Activated CD4-positive, CD25-positive, alpha-beta regulatory T cell (primary cell): Measurements from ENCODE around the gene DHX36.

Experiments used
- DNase-seq, 4 experiments: peaks; one replicate each; lab custom pipeline; 2025; lab: John Stamatoyannopoulos, UW

DHX36 gene, protein sequence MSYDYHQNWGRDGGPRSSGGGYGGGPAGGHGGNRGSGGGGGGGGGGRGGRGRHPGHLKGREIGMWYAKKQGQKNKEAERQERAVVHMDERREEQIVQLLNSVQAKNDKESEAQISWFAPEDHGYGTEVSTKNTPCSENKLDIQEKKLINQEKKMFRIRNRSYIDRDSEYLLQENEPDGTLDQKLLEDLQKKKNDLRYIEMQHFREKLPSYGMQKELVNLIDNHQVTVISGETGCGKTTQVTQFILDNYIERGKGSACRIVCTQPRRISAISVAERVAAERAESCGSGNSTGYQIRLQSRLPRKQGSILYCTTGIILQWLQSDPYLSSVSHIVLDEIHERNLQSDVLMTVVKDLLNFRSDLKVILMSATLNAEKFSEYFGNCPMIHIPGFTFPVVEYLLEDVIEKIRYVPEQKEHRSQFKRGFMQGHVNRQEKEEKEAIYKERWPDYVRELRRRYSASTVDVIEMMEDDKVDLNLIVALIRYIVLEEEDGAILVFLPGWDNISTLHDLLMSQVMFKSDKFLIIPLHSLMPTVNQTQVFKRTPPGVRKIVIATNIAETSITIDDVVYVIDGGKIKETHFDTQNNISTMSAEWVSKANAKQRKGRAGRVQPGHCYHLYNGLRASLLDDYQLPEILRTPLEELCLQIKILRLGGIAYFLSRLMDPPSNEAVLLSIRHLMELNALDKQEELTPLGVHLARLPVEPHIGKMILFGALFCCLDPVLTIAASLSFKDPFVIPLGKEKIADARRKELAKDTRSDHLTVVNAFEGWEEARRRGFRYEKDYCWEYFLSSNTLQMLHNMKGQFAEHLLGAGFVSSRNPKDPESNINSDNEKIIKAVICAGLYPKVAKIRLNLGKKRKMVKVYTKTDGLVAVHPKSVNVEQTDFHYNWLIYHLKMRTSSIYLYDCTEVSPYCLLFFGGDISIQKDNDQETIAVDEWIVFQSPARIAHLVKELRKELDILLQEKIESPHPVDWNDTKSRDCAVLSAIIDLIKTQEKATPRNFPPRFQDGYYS

DNA sequence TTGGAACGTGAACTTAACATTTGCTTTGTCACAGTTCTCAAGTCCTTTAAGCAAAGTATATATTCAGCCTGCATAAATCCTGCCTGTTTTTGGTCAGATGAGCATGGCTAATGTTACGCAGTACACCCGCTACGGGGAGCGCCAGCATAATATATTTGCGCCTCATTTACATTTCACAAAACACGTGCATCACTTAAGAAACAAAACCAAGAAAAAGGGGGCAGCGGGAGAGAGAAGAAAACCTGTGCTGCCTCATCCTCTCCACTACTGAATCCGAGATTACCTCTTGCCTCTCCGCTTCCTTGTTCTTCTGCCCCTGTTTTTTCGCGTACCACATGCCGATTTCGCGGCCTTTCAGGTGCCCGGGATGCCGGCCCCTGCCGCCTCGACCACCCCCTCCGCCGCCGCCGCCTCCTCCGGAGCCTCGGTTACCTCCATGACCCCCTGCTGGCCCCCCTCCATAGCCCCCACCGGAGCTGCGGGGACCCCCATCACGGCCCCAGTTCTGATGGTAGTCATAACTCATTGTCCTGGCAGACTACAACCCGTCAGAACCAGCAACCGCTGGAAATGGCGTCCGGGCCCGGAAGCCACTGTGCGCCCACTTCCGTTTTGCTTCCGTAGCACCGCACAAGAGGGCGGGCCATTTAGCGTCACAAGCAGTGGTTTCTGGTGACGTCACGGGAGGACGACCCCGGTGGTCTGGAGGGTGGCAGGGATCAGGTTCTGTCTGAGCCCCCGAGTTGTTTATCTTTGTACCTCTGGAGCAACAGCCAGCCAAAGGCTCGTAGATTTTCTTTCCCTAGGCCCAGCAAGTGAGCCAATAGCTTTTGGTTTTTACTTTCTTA is at the start of gene DHX36:
DHX36 (minus strand) TSS at position 597 of the 848 bp plus-strand sequence; CDS start at position 526, 71 bp downstream.
- DNase-seq = peak; percentile 67 to 80 (median 76)

- no peak for DNase-seq
Measured at GRCh38 chr3:154367221-154367620, 42.9 kb upstream of the DHX36 start.

DNA sequence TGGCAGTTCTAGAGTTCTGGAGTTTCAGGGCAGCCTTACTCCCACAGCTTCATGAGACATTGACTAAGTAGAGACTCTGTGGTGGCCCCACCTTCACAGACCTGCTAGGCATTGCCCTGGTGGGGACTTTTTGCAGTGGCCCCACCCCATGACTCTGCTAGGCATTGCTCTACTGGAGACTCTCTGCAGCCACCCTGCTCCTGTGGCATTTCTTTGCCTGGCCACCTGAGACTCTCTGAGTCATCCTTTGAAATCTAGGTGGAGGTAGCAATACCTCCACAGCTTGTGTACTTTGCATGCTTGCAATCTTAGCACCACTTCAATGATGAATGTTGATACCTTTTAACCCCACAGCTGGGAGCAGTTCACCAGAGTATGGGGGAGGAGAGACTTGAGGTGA is 40.6 kb upstream of the DHX36 start:
- DNase-seq = no peak

- DNase-seq = no peak
Measured at GRCh38 chr3:154361099-154361498, 36.8 kb upstream of the DHX36 start.

GRCh38 chr3:154356009-154356408 is 31.7 kb upstream of the DHX36 start:
- DNase-seq = no peak

DNA sequence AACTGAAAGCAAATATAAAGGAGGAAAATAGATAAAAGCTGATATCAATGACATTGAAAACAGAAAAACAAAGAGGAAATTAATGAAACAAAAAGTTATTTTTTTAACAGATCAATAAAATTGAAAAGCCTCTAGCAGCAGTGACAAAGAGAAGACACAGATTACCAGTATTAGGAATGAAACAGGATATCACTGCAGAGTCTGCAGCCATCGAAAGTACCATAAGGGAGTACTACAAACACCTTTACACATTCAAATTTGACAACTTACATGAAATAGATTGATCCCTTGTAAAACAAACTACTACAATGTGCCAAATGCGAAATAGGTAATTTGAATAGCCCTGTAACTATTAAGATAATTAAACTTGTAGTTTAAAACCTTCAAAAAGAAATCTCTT is 24.9 kb upstream of the DHX36 start:
- DNase-seq = no peak

- DNase-seq = no peak
Measured at GRCh38 chr3:154345422-154346122, 21.3 kb upstream of the DHX36 start.

DNA sequence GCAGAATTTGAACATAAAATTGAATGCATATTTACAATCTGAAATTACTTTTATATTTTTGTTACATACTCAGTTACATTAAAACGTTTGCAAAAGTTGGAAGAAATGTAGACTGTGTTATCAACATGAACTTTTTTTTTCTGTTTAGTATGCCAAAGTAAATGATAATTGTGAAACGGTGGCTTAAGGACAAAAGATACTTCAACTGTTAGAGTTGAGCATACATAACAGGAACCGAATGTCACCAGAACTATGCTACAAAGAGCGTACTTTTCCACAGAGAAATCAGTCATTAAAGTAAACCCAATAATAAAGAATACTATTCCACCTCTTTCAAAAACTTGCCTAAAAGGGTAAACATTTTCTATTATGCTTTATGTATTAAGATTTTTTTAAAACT is 14.3 kb upstream of the DHX36 start:
- DNase-seq = no peak

DNA sequence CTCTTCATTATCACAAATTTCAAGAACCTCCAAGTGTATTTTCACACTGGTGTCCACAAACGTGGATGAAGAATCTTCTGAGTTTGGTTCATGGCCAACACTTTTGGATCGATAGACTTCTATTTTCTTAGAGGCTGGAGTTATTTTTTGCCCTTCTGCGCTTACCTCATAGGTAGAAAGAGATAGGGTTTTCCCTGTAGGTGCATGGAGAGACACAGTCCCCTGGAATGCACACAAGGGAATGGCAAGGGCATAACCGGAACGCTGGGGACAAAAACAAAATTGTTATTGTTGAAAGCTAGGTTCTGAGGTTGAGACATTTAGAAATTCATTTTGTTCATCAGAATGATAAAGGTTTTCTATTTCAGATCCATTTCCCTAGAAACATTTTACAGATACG is 13.7 kb upstream of the DHX36 start:
- DNase-seq = no peak

DNA sequence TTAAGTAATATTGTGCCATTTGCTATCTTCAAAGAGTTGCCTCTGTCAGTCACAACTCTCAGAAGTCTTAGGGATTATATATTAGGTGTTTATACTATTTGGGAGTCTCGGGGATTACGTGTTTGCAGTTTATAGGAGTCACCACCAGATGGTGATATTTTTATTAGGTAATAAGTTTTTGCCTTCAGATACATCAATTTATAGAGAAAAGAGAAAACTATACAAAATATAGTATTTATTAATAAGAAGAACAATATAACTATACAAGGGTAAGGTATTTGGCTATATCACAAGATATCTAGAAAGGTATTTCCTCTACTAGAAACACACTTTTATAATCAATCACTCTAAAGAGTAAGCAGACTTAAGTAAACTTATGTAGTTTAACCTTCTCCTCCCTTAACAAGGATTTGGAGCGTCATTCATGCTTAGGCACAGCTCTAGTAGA is 10.7 kb upstream of the DHX36 start:
- no peak for DNase-seq

DNA sequence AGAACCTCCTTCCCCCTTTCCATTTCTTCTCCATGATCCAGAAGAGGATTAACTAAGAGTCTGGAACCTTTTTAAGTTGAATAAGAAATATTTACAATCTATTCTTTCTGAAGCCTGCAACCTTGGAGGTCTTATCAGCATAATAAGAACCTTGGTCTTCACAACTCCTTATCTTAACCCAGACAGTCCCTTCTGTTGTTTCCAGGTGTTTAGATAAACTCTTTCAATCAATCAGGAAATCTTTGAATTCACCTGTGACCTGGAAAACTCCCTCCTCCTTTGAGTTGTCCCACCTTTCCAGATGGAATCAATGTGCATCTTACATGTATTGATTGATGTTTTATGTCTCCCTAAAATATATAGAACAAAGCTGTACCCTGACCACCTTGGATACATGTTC is 3.6 kb upstream of the DHX36 start:
- no peak for DNase-seq

- DNase-seq = no peak
Measured at GRCh38 chr3:154324919-154325318, 632 bp upstream of the DHX36 start.

DNA sequence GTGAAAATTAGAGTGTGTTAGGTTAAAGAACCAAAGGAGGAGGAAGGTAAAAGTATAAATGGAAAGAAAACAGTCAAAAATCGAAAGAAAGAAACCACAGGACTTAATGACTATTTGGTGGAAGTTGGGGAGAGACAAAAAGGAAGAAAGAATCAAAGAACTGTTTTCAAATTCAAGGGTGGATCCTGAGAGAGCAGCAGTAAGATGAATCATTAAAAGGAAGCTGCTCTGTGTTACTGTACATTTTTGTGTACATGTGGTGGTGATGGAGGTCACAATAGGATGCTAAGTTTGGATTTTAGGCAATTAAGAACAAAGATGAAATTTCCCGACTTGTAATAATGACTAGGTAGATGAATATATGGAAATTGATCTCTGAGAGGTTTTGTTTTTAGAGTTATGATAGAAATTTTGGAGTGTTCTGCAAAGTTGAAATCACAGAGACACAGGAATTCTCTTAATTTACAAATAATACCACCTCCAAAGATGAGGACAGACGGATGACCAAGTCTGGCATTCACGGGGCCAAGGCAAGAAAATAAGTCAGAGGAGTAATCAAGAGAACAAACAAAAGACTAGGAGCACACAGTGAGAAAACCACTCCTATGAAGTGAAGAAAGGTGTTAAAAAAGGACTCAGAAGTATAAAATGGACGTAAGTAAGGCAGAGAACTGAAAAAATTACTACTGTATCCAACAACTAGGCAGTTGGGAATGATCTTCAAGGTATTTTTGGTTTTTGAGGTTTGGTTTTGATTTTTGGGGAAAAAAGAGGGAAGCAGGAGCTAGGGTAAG is 7.1 kb downstream of the DHX36 start:
- no peak for DNase-seq

GRCh38 chr3:154314152-154314551 is 10.1 kb downstream of the DHX36 start:
- DNase-seq = no peak

DNA sequence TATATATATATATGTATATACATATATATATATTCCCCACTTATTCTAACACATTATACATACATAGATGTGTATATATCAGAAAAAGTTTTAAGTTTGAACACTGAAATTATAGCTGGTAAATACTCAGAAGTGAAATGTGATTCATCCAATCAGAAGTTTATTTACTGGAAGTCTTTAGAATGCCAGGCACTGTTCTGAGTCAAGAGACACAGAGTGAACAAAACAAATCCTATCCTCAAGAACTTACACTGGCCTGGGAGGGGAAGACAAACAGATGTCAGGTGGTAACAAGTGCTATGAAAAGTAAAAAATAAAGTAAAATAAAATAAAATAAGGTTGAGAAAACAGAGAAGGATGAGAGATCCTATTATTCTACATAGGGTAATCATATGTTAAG is 13.4 kb downstream of the DHX36 start:
- no peak for DNase-seq

DNA sequence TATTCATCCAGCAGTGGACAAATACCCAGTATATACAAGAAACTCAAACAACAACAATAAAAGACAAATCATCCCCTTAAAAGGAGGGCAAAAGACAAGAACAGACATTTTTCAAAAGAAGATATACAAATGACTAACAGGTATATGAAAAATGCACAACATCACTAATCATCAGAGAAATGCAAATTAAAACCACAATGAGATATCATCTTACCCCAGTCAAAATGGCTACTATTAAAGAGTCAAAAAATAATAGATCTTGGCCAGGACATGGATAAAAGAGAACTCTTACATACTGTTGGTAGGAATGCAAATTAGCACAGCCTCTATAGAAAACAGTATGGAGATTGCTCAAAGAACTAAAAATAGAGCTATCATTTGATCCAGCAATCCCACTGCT is 16.9 kb downstream of the DHX36 start:
- DNase-seq = no peak

GRCh38 chr3:154304936-154305335 is 19.4 kb downstream of the DHX36 start:
- DNase-seq = no peak

DNA sequence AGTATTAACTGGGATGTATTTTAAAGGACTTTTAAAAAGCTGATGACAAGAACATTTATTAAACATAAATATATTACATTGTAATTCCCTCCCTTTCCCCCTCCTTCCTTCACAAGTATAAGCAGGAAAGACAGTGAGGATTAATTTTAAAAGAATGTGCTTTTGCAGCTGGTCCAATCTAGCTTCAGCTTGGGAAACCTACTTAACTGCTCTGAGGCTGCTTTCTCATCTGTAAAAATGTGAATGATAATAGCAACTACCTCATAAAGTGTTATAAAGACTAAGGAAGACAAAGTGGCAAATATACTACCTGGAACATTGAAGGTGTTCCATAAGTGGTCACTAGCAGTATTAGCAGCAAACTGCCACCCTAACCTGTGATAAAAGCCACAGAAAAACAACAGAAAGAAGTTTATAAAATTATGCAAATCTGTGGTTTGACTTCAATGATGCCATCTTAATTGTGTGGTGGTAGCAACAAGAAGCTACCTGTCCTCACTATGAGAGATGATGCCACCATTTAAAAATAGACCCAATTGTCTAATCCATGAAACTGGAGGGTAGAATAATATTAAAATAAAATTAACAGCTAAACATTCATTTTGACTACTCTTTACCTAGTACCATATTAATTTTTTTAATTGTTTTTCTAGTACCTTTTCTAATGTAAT is 20.0 kb downstream of the DHX36 start:
- no peak for DNase-seq

- DNase-seq = no peak
Measured at GRCh38 chr3:154301561-154301960, 22.7 kb downstream of the DHX36 start.

GRCh38 chr3:154294016-154294415 is 30.3 kb downstream of the DHX36 start:
- no peak for DNase-seq
